ENCODE measurements around the gene SRGAP3. TPM values are rescaled to one million over a fixed set of nuclear protein-coding genes. Genes with fewer than 3 reads are reported as not detected.

The SRGAP3 gene
- total and polyA plus RNA-seq, 4 donors, result 1.2 to 32.8 (median 7.3) TPM

- H3K4me1 ChIP-seq (ENCODE audit: control insufficient read depth in 5 of 5, insufficient read depth in 5 of 5, low read length in 5 of 5), result peaks cover 0 to 49% (median 14%) of the 10 kb centered on the region in 5 donors
- H3K4me3 ChIP-seq, result no peak overlapping the region
- no peak for ATAC-seq (ENCODE audit: insufficient read depth, low FRiP score)
- H3K9ac ChIP-seq (ENCODE audit: insufficient read depth in 1 of 2, low read length in 2 of 2), result no peak overlapping the region
- TF ChIP-seq CTCF (IDR thresholded peaks at IDR 0.05; ENCODE audit: control extremely low read depth, extremely low read depth), result no peak
- DNase-seq, result no peak
- peaks cover 0 to 5% (median 0%) of the 10 kb centered on the region in 4 donors for H3K36me3 ChIP-seq (ENCODE audit: control insufficient read depth in 4 of 4, insufficient read depth in 4 of 4, low read length in 4 of 4)
- 87 to 92% methylated on average over 8 of the region's 8 CpGs for WGBS, 2 donors
- no peaks in the 10 kb centered on the region for H3K27me3 ChIP-seq (ENCODE audit: control insufficient read depth in 3 of 3, insufficient read depth in 3 of 3, low read length in 2 of 3)
- H3K9me3 ChIP-seq (ENCODE audit: control insufficient read depth in 4 of 4, insufficient read depth in 3 of 4, low read length in 3 of 4), result no peaks in the 10 kb centered on the region
- no peak overlapping the region for H3K27ac ChIP-seq (ENCODE audit: low read depth in 1 of 2, low read length in 1 of 2)
Measured at GRCh38 chr3:9233814-9234600, 15.4 kb downstream of the SRGAP3 start.

GRCh38 chr3:9233101-9233500 is 16.3 kb downstream of the SRGAP3 start:
- no peak overlapping the region for H3K9ac ChIP-seq (ENCODE audit: insufficient read depth in 1 of 2, low read length in 2 of 2)
- H3K4me1 ChIP-seq (ENCODE audit: control insufficient read depth in 5 of 5, insufficient read depth in 5 of 5, low read length in 5 of 5), result peaks cover 0 to 46% (median 14%) of the 10 kb centered on the region in 5 donors
- ATAC-seq (ENCODE audit: insufficient read depth, low FRiP score), result no peak
- DNase-seq, result no peak
- no peaks in the 10 kb centered on the region for H3K27me3 ChIP-seq (ENCODE audit: control insufficient read depth in 3 of 3, insufficient read depth in 3 of 3, low read length in 2 of 3)
- H3K9me3 ChIP-seq (ENCODE audit: control insufficient read depth in 4 of 4, insufficient read depth in 3 of 4, low read length in 3 of 4), result no peaks in the 10 kb centered on the region
- WGBS, 2 donors, result 77 to 83% methylated on average over 4 of the region's 4 CpGs
- no peak for TF ChIP-seq CTCF (IDR thresholded peaks at IDR 0.05; ENCODE audit: control extremely low read depth, extremely low read depth)
- H3K4me3 ChIP-seq, result no peak overlapping the region
- no peak overlapping the region for H3K27ac ChIP-seq (ENCODE audit: low read depth in 1 of 2, low read length in 1 of 2)
- H3K36me3 ChIP-seq (ENCODE audit: control insufficient read depth in 4 of 4, insufficient read depth in 4 of 4, low read length in 4 of 4), result peaks cover 0 to 5% (median 0%) of the 10 kb centered on the region in 4 donors

- Histone ChIP-seq H3K9me3 (ENCODE audit: control insufficient read depth in 4 of 4, insufficient read depth in 3 of 4, low read length in 3 of 4) (no peaks in the 10 kb centered on the region), H3K9ac (ENCODE audit: insufficient read depth in 1 of 2, low read length in 2 of 2) (no peak overlapping the region), H3K27me3 (ENCODE audit: control insufficient read depth in 3 of 3, insufficient read depth in 3 of 3, low read length in 2 of 3) (no peaks in the 10 kb centered on the region), H3K27ac (ENCODE audit: low read depth in 1 of 2, low read length in 1 of 2) (no peak overlapping the region), H3K36me3 (ENCODE audit: control insufficient read depth in 4 of 4, insufficient read depth in 4 of 4, low read length in 4 of 4) (peaks cover 0 to 5% (median 0%) of the 10 kb centered on the region in 4 donors), H3K4me3 (no peak overlapping the region), H3K4me1 (ENCODE audit: control insufficient read depth in 5 of 5, insufficient read depth in 5 of 5, low read length in 5 of 5) (peaks cover 0 to 45% (median 14%) of the 10 kb centered on the region in 5 donors)
- WGBS, 2 donors, result 79 to 89% methylated on average over 7 of the region's 7 CpGs
- no peak for ATAC-seq (ENCODE audit: insufficient read depth, low FRiP score)
- DNase-seq, result no peak
- no peak for TF ChIP-seq CTCF (IDR thresholded peaks at IDR 0.05; ENCODE audit: control extremely low read depth, extremely low read depth)
Measured at GRCh38 chr3:9231937-9232336, 17.5 kb downstream of the SRGAP3 start.

Data from lung (tissue), 12 donors.